Endothelial cell of umbilical vein (primary cell): ENCODE data around the gene ADAMTS17.

Experiments
- CTCF ChIP-seq, 2 donors: IDR thresholded peaks; 1 replicate in 1 of 2; 2 replicates in 1 of 2; pipeline ENCODE4 v1.5.1; 2011; ENCODE audit warnings: low read length in 2 of 2, mild to moderate bottlenecking in 2 of 2, moderate library complexity in 2 of 2, control low read depth in 1 of 2, inconsistent platforms in 1 of 2, low read depth in 1 of 2; ENCODE audit not compliant: insufficient read depth in 1 of 2; ENCODE audit errors: extremely low read depth in 1 of 2
- GATA2 ChIP-seq: IDR thresholded peaks from 2 replicates; pipeline ENCODE4 v1.7.0; 2011; ENCODE audit warnings: low read depth, mild to moderate bottlenecking, moderate library complexity, mixed read lengths, low read length; ENCODE audit not compliant: insufficient read length, insufficient read depth
- JUN ChIP-seq: IDR thresholded peaks from 2 replicates; pipeline ENCODE4 v1.6.1; 2011; ENCODE audit warnings: borderline replicate concordance, low read depth; ENCODE audit not compliant: insufficient read length, insufficient read depth
- POLR2A ChIP-seq: IDR thresholded peaks from 2 replicates; pipeline ENCODE4 v1.6.1; 2012; ENCODE audit warnings: low read depth, mild to moderate bottlenecking, control low read depth, low read length

GRCh38 chr15:100227781-100228180, 114.0 kb downstream of the ADAMTS17 start:
- TF ChIP-seq POLR2A: no peak
- TF ChIP-seq CTCF (IDR thresholded peaks at IDR 0.05; ENCODE audit: extremely low read depth in 1 of 2, insufficient read depth in 1 of 2, low read depth in 1 of 2, low read length in 2 of 2): no peak
- TF ChIP-seq JUN: no peak
- TF ChIP-seq GATA2: no peak
